PC-3 (cell line): Measurements from ENCODE around the gene SMOC2. TPM values are rescaled to one million over a fixed set of nuclear protein-coding genes. Genes with fewer than 3 reads are reported as not detected.

Experiments used
- ATAC-seq: fragments of 200-7000 bp; cut with Tn5 transposase; 2 replicates; pipeline ENCODE4 v1.9.1; 2020; ENCODE audit warnings: mild to moderate bottlenecking, moderate library complexity
- BruUV-seq: library from RNA; stranded (reverse); fragments of 400-500 nt; replicated peaks from 2 replicates; lab custom pipeline; 2021; lab: Mats Ljungman, UMichigan
- CTCF ChIA-PET: fragments of 300-600 bp; sonication (Branson Sonifier 250); formaldehyde crosslinking; loops from one replicate; lab custom pipeline; 2022; ENCODE audit warnings: antibody characterized with exemption; lab: Charles Lee
- POLR2A ChIA-PET: fragments of 300-600 bp; sonication (Branson Sonifier 250); formaldehyde crosslinking; loops from one replicate; lab custom pipeline; 2022; ENCODE audit warnings: antibody characterized with exemption; ENCODE audit not compliant: unreplicated experiment; lab: Charles Lee
- DNase-seq: peaks from one replicate; pipeline ENCODE4 v3.0.0-alpha.2; 2015
- H2AFZ ChIP-seq: fragments of 300-600 bp; sonication (generic); 2 replicates; pipeline ENCODE4 v1.6.0; 2016; ENCODE audit warnings: antibody characterized with exemption, low read length
- H3F3A ChIP-seq: fragments of 300-600 bp; sonication (generic); one replicate; pipeline ENCODE4 v1.6.0; 2017; ENCODE audit warnings: antibody characterized with exemption, low read length, control low read depth, mild to moderate bottlenecking; ENCODE audit not compliant: unreplicated experiment
- H3K27ac ChIP-seq: fragments of 300-600 bp; sonication (generic); 2 replicates; pipeline ENCODE4 v1.5.1; 2016; ENCODE audit warnings: mild to moderate bottlenecking, low read length
- H3K27me3 ChIP-seq: fragments of 300-600 bp; sonication (generic); 2 replicates; pipeline ENCODE4 v1.6.1; 2016; ENCODE audit warnings: low read length, mixed read lengths
- H3K36me3 ChIP-seq: fragments of 300-600 bp; sonication (generic); 2 replicates; pipeline ENCODE4 v1.6.1; 2016; ENCODE audit warnings: low read depth, mixed run types, low read length, mixed read lengths
- H3K4me1 ChIP-seq: fragments of 300-600 bp; sonication (generic); 2 replicates; pipeline ENCODE4 v1.5.1; 2016; ENCODE audit warnings: low read length; ENCODE audit not compliant: insufficient read depth
- H3K4me2 ChIP-seq: fragments of 300-600 bp; sonication (generic); 2 replicates; pipeline ENCODE4 v1.6.0; 2016; ENCODE audit warnings: low read length
- H3K4me3 ChIP-seq: fragments of 300-600 bp; sonication (generic); 2 replicates; pipeline ENCODE4 v1.5.1; 2016; ENCODE audit warnings: mild to moderate bottlenecking, low read length, mixed read lengths
- H3K79me2 ChIP-seq: fragments of 300-600 bp; sonication (generic); 2 replicates; pipeline ENCODE4 v1.6.1; 2017; ENCODE audit warnings: low read length, mixed read lengths
- H3K9ac ChIP-seq: fragments of 300-600 bp; sonication (generic); 2 replicates; pipeline ENCODE4 v1.6.0; 2016; ENCODE audit warnings: mild to moderate bottlenecking, low read length
- H3K9me2 ChIP-seq: fragments of 300-600 bp; sonication (generic); replicated peaks from 2 replicates; pipeline ENCODE4 v1.6.1; 2016; ENCODE audit warnings: mixed run types, low read length, mixed read lengths
- H3K9me3 ChIP-seq: fragments of 300-600 bp; sonication (generic); 2 replicates; pipeline ENCODE4 v1.6.1; 2016; ENCODE audit warnings: low read length, mixed read lengths
- H4K20me1 ChIP-seq: fragments of 300-600 bp; sonication (generic); 2 replicates; pipeline ENCODE4 v1.6.1; 2016; ENCODE audit warnings: low read length, mixed read lengths
- CTCF ChIP-seq: fragments of 300-600 bp; sonication (generic); conservative IDR thresholded peaks from 2 replicates; pipeline ENCODE4 v1.5.1; 2017; ENCODE audit warnings: antibody characterized with exemption, low read depth, mild to moderate bottlenecking, low read length
- EZH2 ChIP-seq: fragments of 300-600 bp; sonication (generic); IDR thresholded peaks from one replicate; pipeline ENCODE4 v1.6.1; 2017; ENCODE audit warnings: antibody characterized with exemption, mild to moderate bottlenecking, low read length; ENCODE audit not compliant: unreplicated experiment
- EZH2phosphoT487 ChIP-seq: fragments of 300-600 bp; sonication (generic); IDR thresholded peaks from 2 replicates; pipeline ENCODE4 v1.6.1; 2018; ENCODE audit warnings: mild to moderate bottlenecking, antibody characterized with exemption, low read length, borderline replicate concordance
- intact Hi-C: fragments of 100-400 bp; cut with micrococcal nuclease; formaldehyde crosslinking; loops from 2 replicates; pipeline ENCODE4 v1.9.0; 2023
- total RNA-seq: library from RNA; depleted of rRNA; stranded (reverse); fragments of >200 nt; gene quantifications from 2 replicates; pipeline ENCODE4 v1.2.3, GENCODE V29; 2014

The SMOC2 gene
- total RNA-seq, 1 experiment from 2014 or later = not detected

- Histone ChIP-seq H3K36me3 (no peaks in the 10 kb centered on the region), H3K27me3 (peaks cover 38% of the 10 kb centered on the region), H3K79me2 (no peaks in the 10 kb centered on the region), H3K9me3 (no peaks in the 10 kb centered on the region), H3F3A (no peaks in the 10 kb centered on the region), H3K4me3 (no peak overlapping the region), H3K27ac (no peak overlapping the region), H4K20me1 (no peaks in the 10 kb centered on the region), H3K4me1 (no peaks in the 10 kb centered on the region), H2AFZ (no peak overlapping the region), H3K4me2 (no peak overlapping the region), H3K9ac (no peak overlapping the region), H3K9me2 (no peaks in the 10 kb centered on the region)
- CTCF ChIA-PET = no interaction called here
- TF ChIP-seq EZH2phosphoT487 = no peak
- no peak for TF ChIP-seq CTCF
- ATAC-seq (no peak), DNase-seq (no peak)
- BruUV-seq = no TSS peak
- intact Hi-C loops = no loop called here
- POLR2A ChIA-PET = no interaction called here
These were observed 105.7 kb downstream of the SMOC2 start for GRCh38 chr6:168546730-168547129.

DNA sequence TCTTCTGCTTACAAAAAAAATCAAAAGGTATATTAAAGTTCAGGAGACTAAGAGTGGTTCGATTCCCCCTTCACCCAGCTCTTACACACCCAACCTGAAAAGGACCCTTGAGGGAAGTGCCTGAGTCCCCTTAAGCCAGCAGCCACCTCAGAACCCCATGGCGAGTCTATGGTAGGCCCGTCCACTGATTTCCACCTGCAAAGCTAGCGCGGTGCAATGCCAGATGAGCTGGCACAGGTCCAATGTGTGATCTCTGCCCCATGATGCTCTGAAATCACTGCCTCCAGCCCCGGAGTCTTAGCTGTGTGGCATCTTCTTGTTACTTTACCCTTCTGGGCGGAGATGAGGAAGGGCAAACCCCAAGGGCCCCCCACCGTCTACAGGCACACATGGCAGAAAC is 109.3 kb downstream of the SMOC2 start:
- Histone ChIP-seq H3K9me2 (no peaks in the 10 kb centered on the region), H3K27me3 (peaks cover 8% of the 10 kb centered on the region; the same call in 1 of the 2 replicates), H3K79me2 (no peaks in the 10 kb centered on the region), H3K9me3 (no peaks in the 10 kb centered on the region), H3K27ac (no peak overlapping the region), H3K4me1 (no peaks in the 10 kb centered on the region), H2AFZ (no peak overlapping the region), H3K4me3 (no peak overlapping the region), H4K20me1 (no peaks in the 10 kb centered on the region), H3K36me3 (no peaks in the 10 kb centered on the region), H3F3A (no peaks in the 10 kb centered on the region), H3K4me2 (no peak overlapping the region), H3K9ac (no peak overlapping the region)
- intact Hi-C loops = no loop called here
- ATAC-seq = no peak
- TF ChIP-seq EZH2phosphoT487 = no peak
- TF ChIP-seq EZH2 = no peak
- TF ChIP-seq CTCF = no peak
- CTCF ChIA-PET = no interaction called here
- no TSS peak for BruUV-seq
- no peak for DNase-seq
- POLR2A ChIA-PET = no interaction called here

GRCh38 chr6:168554472-168554871 is 113.5 kb downstream of the SMOC2 start:
- H2AFZ ChIP-seq = no peak overlapping the region
- H3K4me3 ChIP-seq = no peak overlapping the region
- BruUV-seq = no TSS peak
- no peak for ATAC-seq
- no peak overlapping the region for H3K4me2 ChIP-seq
- no peak overlapping the region for H3K27ac ChIP-seq
- no peaks in the 10 kb centered on the region for H3K4me1 ChIP-seq
- no peaks in the 10 kb centered on the region for H3K27me3 ChIP-seq
- intact Hi-C loops = no loop called here
- H3K9me3 ChIP-seq = no peaks in the 10 kb centered on the region
- DNase-seq = no peak
- POLR2A ChIA-PET = no interaction called here
- H3K79me2 ChIP-seq = no peaks in the 10 kb centered on the region
- no peaks in the 10 kb centered on the region for H3K9me2 ChIP-seq
- CTCF ChIA-PET = no interaction called here
- H3F3A ChIP-seq = no peaks in the 10 kb centered on the region
- H3K36me3 ChIP-seq = no peaks in the 10 kb centered on the region
- no peak overlapping the region for H3K9ac ChIP-seq
- no peaks in the 10 kb centered on the region for H4K20me1 ChIP-seq
- TF ChIP-seq CTCF = no peak
- TF ChIP-seq EZH2 = no peak
- TF ChIP-seq EZH2phosphoT487 = no peak
